Karpas-422 (cell line): Measurements from ENCODE around the gene CHCHD1. TPM values are rescaled to one million over a fixed set of nuclear protein-coding genes. Genes with fewer than 3 reads are reported as not detected.
"Not testable (repeated sequence)": the region's sequence is repeated elsewhere in the genome, so short reads cannot be mapped to it uniquely, and the experiment has no call there.

ENCODE experiments used
- DNase-seq: peaks from one replicate; pipeline ENCODE4 v3.0.0-alpha.2; 2015
- H2AFZ ChIP-seq: fragments of 200-600 bp; sonication (generic); 2 replicates; pipeline ENCODE4 v1.6.1; 2014; ENCODE audit warnings: antibody characterized with exemption, low read length, mixed read lengths
- H3K27ac ChIP-seq: fragments of 200-600 bp; sonication (generic); 2 replicates; pipeline ENCODE4 v1.5.1; 2014; ENCODE audit warnings: mild to moderate bottlenecking, low read length, moderate library complexity
- H3K27me3 ChIP-seq: fragments of 200-600 bp; sonication (generic); 2 replicates; pipeline ENCODE4 v1.6.1; 2014; ENCODE audit warnings: low read length, mixed read lengths
- H3K36me3 ChIP-seq: fragments of 200-600 bp; sonication (generic); 2 replicates; pipeline ENCODE4 v1.6.1; 2014; ENCODE audit warnings: low read length, mixed read lengths; ENCODE audit not compliant: insufficient read depth
- H3K4me1 ChIP-seq: fragments of 200-600 bp; sonication (generic); 2 replicates; pipeline ENCODE4 v1.6.1; 2014; ENCODE audit warnings: mild to moderate bottlenecking, low read length, mixed read lengths
- H3K4me2 ChIP-seq: fragments of 200-600 bp; sonication (generic); 2 replicates; pipeline ENCODE4 v1.6.1; 2014; ENCODE audit warnings: low read length, low read depth, mild to moderate bottlenecking; ENCODE audit not compliant: poor library complexity, severe bottlenecking
- H3K4me3 ChIP-seq: fragments of 200-600 bp; sonication (generic); 2 replicates; pipeline ENCODE4 v1.5.1; 2014; ENCODE audit warnings: mild to moderate bottlenecking, antibody characterized with exemption, low read length, mixed read lengths
- H3K79me2 ChIP-seq: fragments of 200-600 bp; sonication (generic); 2 replicates; pipeline ENCODE4 v1.6.1; 2014; ENCODE audit warnings: mild to moderate bottlenecking, low read length, mixed read lengths
- H3K9ac ChIP-seq: fragments of 200-600 bp; sonication (generic); 2 replicates; pipeline ENCODE4 v1.6.0; 2014; ENCODE audit warnings: low read length
- H3K9me2 ChIP-seq: fragments of 200-600 bp; sonication (generic), shearing (Covaris generic); replicated peaks from 2 replicates; pipeline ENCODE4 v1.6.0; 2014; ENCODE audit warnings: mild to moderate bottlenecking, low read length, moderate library complexity; ENCODE audit not compliant: insufficient read depth
- H3K9me3 ChIP-seq: fragments of 300-700, 200-600 bp; sonication (generic); 2 replicates; pipeline ENCODE4 v1.6.1; 2014; ENCODE audit warnings: low read length, mixed read lengths
- H4K20me1 ChIP-seq: fragments of 200-600 bp; sonication (generic); 2 replicates; pipeline ENCODE4 v1.6.1; 2014; ENCODE audit warnings: mild to moderate bottlenecking, antibody characterized with exemption, low read length, low read depth; ENCODE audit not compliant: insufficient read depth
- total RNA-seq: library from RNA; depleted of rRNA; stranded (reverse); fragments of >200 nt; shearing (Covaris generic); gene quantifications from 2 replicates; pipeline ENCODE4 v1.2.3, GENCODE V29; 2014; ENCODE audit warnings: low replicate concordance

CHCHD1 gene
- total RNA-seq, 1 experiment from 2014 or later = 57.5 TPM

DNA sequence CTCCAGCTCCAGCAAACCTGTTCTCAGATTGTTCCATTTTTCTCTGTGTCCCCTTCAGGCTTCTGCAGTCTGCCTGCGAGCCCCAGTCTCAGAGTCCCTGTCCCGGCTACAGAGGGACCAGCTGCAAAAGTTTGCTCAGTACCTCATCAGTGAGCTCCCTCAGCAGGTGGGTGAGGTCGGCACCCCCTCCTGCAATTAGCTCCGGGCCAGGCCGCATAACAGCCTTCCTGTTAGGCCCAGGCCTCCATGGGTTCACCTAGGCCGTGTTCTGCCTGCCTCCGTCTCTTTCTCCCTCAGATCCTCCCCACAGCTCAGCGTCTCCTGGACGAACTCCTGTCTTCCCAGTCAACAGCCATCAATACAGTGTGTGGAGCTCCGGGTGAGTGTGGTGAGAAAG lies 7.8 kb downstream of the CHCHD1 start:
- Histone ChIP-seq H3K9me2 (no peaks in the 10 kb centered on the region), H3K27me3 (no peaks in the 10 kb centered on the region), H3K4me3 (no peak overlapping the region), H3K4me2 (no peak overlapping the region), H4K20me1 (no peaks in the 10 kb centered on the region; the same call in 1 of the 2 replicates), H3K36me3 (no peaks in the 10 kb centered on the region), H3K27ac (no peak overlapping the region), H2AFZ (no peak overlapping the region), H3K9ac (no peak overlapping the region), H3K9me3 (no peaks in the 10 kb centered on the region), H3K79me2 (peaks cover 30% of the 10 kb centered on the region), H3K4me1 (peaks cover 14% of the 10 kb centered on the region)
- DNase-seq = no peak

GRCh38 chr10:73790886-73791625 lies 9.2 kb downstream of the CHCHD1 start:
- H3K36me3 ChIP-seq = no peaks in the 10 kb centered on the region

GRCh38 chr10:73791871-73792400 lies 10.1 kb downstream of the CHCHD1 start:
- peaks cover 17% of the 10 kb centered on the region for H3K79me2 ChIP-seq

More at GRCh38 chr10:73790886-73791625, 9.2 kb downstream of the CHCHD1 start:
- H3K9me2 ChIP-seq = no peaks in the 10 kb centered on the region
- no peak for DNase-seq
- peaks cover 11% of the 10 kb centered on the region for H3K4me1 ChIP-seq
- no peaks in the 10 kb centered on the region for H3K9me3 ChIP-seq
- H3K4me2 ChIP-seq = no peak overlapping the region
- H3K79me2 ChIP-seq = peaks cover 26% of the 10 kb centered on the region
- no peak overlapping the region for H2AFZ ChIP-seq
- H3K27ac ChIP-seq = no peak overlapping the region
- H4K20me1 ChIP-seq = no peaks in the 10 kb centered on the region
- H3K4me3 ChIP-seq = no peak overlapping the region
- no peaks in the 10 kb centered on the region for H3K27me3 ChIP-seq
- H3K9ac ChIP-seq = no peak overlapping the region

GRCh38 chr10:73793456-73793855 lies 11.6 kb downstream of the CHCHD1 start:
- H3K4me2 ChIP-seq = no peak overlapping the region
- no peak overlapping the region for H3K27ac ChIP-seq
- H3K9me3 ChIP-seq = no peaks in the 10 kb centered on the region
- no peaks in the 10 kb centered on the region for H3K4me1 ChIP-seq
- no peak overlapping the region for H3K9ac ChIP-seq
- H2AFZ ChIP-seq = no peak overlapping the region
- H3K27me3 ChIP-seq = no peaks in the 10 kb centered on the region
- DNase-seq = no peak
- no peaks in the 10 kb centered on the region for H4K20me1 ChIP-seq
- H3K36me3 ChIP-seq = peaks cover 8% of the 10 kb centered on the region; the same call in 1 of the 2 replicates
- H3K9me2 ChIP-seq = no peaks in the 10 kb centered on the region
- no peak overlapping the region for H3K4me3 ChIP-seq
- H3K79me2 ChIP-seq = peaks cover 3% of the 10 kb centered on the region

More at GRCh38 chr10:73791871-73792400, 10.1 kb downstream of the CHCHD1 start:
- H3K27me3 ChIP-seq = no peaks in the 10 kb centered on the region
- H3K27ac ChIP-seq = no peak overlapping the region
- no peak overlapping the region for H3K4me2 ChIP-seq
- no peak overlapping the region for H3K4me3 ChIP-seq
- no peak overlapping the region for H3K9ac ChIP-seq
- no peak for DNase-seq
- H3K9me2 ChIP-seq = no peaks in the 10 kb centered on the region
- peaks cover 5% of the 10 kb centered on the region for H3K4me1 ChIP-seq
- no peaks in the 10 kb centered on the region for H4K20me1 ChIP-seq
- no peak overlapping the region for H2AFZ ChIP-seq
- no peaks in the 10 kb centered on the region for H3K9me3 ChIP-seq
- H3K36me3 ChIP-seq = 0 out of 2 replicates have a peak, but pooled peaks cover 2% of the 10 kb centered on the region

DNA sequence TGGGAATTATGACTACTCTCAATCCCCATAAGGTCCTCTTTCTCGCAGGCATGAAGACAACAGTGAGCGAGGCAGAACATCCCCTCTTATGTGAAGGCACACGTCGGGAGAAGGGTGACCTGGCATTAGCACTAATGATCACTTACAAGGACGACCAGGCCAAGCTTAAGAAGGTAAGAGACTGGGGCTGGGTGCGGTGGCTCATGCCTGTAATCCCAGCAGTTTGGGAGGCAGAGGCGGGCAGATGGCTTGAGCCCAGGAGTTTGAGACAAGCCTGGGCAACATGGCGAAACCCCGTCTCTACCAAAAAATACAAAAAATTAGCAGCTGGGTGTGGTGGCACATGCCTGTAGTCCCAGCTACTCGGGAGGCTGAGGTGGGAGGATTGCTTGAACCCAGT lies 13.6 kb downstream of the CHCHD1 start:
- H3K9me2 ChIP-seq, DNase-seq, H3K27ac ChIP-seq, H3K9ac ChIP-seq, H3K4me1 ChIP-seq, H3K9me3 ChIP-seq, H3K79me2 ChIP-seq, H3K27me3 ChIP-seq, H3K4me2 ChIP-seq, H3K4me3 ChIP-seq, H4K20me1 ChIP-seq, H2AFZ ChIP-seq: not testable (repeated sequence)
- H3K36me3 ChIP-seq = peaks cover 10% of the 10 kb centered on the region; the same call in 1 of the 2 replicates

DNA sequence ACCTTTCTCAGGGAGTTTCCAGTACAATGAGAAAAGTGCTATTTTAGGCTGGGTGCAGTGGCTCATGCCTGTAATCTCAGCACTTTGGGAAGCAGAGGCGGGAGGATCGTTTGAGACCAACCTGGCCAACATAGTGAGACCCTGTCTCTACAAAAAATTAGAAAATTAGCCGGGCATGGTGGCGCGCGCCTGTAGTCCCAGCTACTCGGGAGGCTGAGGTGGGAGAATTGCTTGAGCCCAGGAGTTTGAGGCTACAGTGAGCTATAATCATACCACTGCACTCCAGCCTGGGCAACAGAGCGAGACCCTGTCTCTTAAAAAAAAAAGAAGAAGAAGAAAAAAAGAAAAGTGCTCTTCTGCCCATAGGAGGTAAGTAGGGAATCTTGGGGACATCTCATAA lies 14.2 kb downstream of the CHCHD1 start:
- not testable (repeated sequence) for H3K27me3 ChIP-seq

DNA sequence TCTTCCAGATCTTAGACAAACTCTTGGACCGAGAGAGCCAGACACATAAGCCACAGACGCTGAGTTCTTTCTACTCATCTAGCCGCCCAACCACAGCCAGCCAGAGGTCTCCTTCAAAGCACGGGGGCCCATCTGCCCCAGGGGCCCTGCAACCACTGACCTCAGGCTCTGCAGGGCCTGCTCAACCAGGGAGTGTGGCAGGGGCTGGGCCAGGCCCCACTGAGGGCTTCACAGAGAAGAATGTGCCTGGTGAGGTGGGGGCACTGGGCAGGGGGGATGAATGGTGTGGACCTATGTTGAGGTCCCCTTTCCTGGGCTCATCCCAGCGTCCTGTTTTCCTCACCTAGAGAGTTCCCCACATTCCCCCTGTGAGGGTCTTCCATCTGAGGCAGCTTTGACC lies 14.9 kb downstream of the CHCHD1 start:
- Histone ChIP-seq H3K79me2 (no peaks in the 10 kb centered on the region), H3K36me3 (peaks cover 11% of the 10 kb centered on the region; the same call in 1 of the 2 replicates), H4K20me1 (no peaks in the 10 kb centered on the region), H3K4me2 (no peak overlapping the region), H3K4me3 (no peak overlapping the region), H3K27me3 (no peaks in the 10 kb centered on the region), H3K4me1 (no peaks in the 10 kb centered on the region), H3K9me2 (no peaks in the 10 kb centered on the region), H2AFZ (no peak overlapping the region), H3K9me3 (no peaks in the 10 kb centered on the region), H3K9ac (no peak overlapping the region), H3K27ac (no peak overlapping the region)
- DNase-seq = no peak

More for the DNA sequence above, 14.2 kb downstream of the CHCHD1 start:
- H3K9ac ChIP-seq, H3K27ac ChIP-seq, H2AFZ ChIP-seq, H3K79me2 ChIP-seq, H3K9me2 ChIP-seq, H3K4me3 ChIP-seq, DNase-seq, H4K20me1 ChIP-seq, H3K9me3 ChIP-seq, H3K4me2 ChIP-seq, H3K4me1 ChIP-seq: not testable (repeated sequence)
- peaks cover 10% of the 10 kb centered on the region; the same call in 1 of the 2 replicates for H3K36me3 ChIP-seq

- no peak overlapping the region for H3K4me2 ChIP-seq
- peaks cover 19% of the 10 kb centered on the region; the same call in 1 of the 2 replicates for H3K36me3 ChIP-seq
- no peaks in the 10 kb centered on the region for H4K20me1 ChIP-seq
- H3K9me2 ChIP-seq = no peaks in the 10 kb centered on the region
- H3K4me3 ChIP-seq = no peak overlapping the region
- no peaks in the 10 kb centered on the region for H3K79me2 ChIP-seq
- no peaks in the 10 kb centered on the region for H3K27me3 ChIP-seq
- no peak overlapping the region for H2AFZ ChIP-seq
- DNase-seq = no peak
- no peaks in the 10 kb centered on the region for H3K9me3 ChIP-seq
- H3K27ac ChIP-seq = no peak overlapping the region
- no peaks in the 10 kb centered on the region for H3K4me1 ChIP-seq
- H3K9ac ChIP-seq = no peak overlapping the region
These were observed 15.6 kb downstream of the CHCHD1 start for GRCh38 chr10:73797324-73798025.
